ENCODE results near the gene RXRA. TPM values are rescaled to one million over a fixed set of nuclear protein-coding genes. Genes with fewer than 3 reads are reported as not detected.

RXRA gene
- total and polyA plus RNA-seq, 2 donors (not counting 3 experiments of a cell fraction or from before 2014, with no cell fraction given) = 15.4 to 37.4 TPM

DNA sequence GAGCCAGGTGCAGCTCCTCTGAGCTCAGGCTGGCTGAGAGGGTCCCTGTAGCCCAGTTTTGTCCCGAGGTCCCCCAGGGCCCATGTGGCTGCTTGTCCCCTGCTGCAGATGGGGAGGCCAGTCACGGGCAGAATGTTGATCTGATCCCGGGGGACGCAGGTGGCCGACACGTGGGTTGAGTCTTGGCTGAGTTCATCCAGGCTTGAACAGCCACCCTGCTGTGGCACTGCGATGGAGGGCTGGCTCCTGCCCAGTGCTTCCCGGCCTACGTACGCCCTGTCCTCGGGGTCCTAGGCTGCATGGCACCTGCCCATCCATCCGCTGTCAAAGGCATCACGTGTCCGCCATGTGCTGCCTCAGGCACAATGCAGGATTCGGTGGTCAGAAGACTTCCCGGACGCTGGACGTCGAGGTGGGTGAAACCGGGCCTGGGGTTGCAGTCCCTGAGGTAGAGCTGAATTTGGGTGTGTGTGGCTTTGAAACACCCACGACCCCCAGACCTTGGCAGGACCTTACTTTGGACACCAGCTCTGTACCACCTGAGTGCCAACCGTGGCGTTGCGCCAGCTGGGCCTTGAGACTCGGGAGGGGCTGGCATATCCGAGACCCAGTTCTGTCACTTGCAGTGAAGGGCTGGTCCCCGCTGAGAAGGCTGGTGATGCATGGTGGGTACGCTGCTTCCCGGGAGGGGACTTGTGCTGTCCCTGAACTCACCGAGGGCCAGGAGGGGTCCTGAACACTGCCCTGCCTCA lies 22.3 kb downstream of the RXRA start:
- no peak overlapping the region for H3K4me2 ChIP-seq (ENCODE audit: insufficient read depth, low read length)
- ChIA-PET CTCF (no interaction called here), POLR2A (no interaction called here)
- no peaks in the 10 kb centered on the region for H3K9me1 ChIP-seq (replicated peaks; ENCODE audit: control insufficient read depth, extremely low read depth, insufficient read depth, low read length)
- H3K27ac ChIP-seq (ENCODE audit: insufficient read depth, low read depth, low read length) = no peak overlapping the region
- no peak overlapping the region for H3K4me3 ChIP-seq (replicated peaks in 1 of 3; ENCODE audit: insufficient read depth in 1 of 3, low read depth in 1 of 3, low read length in 3 of 3)
- H3K27me3 ChIP-seq (ENCODE audit: control insufficient read depth in 2 of 2, insufficient read depth in 2 of 2, low read length in 2 of 2) = no peaks in the 10 kb centered on the region
- DNase-seq (ENCODE audit: low read depth, low spot score) (no peak), FAIRE-seq (no peak)
- H3K9ac ChIP-seq (replicated peaks; ENCODE audit: extremely low read depth, insufficient read depth, low read length) = no peak overlapping the region
- H3K9me3 ChIP-seq (replicated peaks; ENCODE audit: control insufficient read depth, insufficient read depth, low read length) = no peaks in the 10 kb centered on the region
- H4K20me1 ChIP-seq (replicated peaks; ENCODE audit: control insufficient read depth, extremely low read depth, insufficient read depth, low read length) = no peaks in the 10 kb centered on the region
- H2AFZ ChIP-seq (ENCODE audit: low read depth, low read length) = no peak overlapping the region
- dilution Hi-C loops (cut with MboI; ENCODE audit: extremely low pct_ligation_motif_present, low sequenced_read_pairs) = no loop called here
- H3K36me3 ChIP-seq (ENCODE audit: control insufficient read depth in 2 of 2, extremely low read depth in 1 of 2, insufficient read depth in 2 of 2, low read length in 2 of 2) = no peaks in the 10 kb centered on the region
- BruUV-seq (replicated peaks) = no TSS peak
- intact Hi-C loops (cut with micrococcal nuclease) = no loop called here
- peaks cover 5% of the 10 kb centered on the region for H3K4me1 ChIP-seq (ENCODE audit: control insufficient read depth, extremely low read depth, insufficient read depth, low read length)
- TF ChIP-seq EZH2 (IDR thresholded peaks at IDR 0.05; ENCODE audit: borderline replicate concordance, low read depth, low read length, severe bottlenecking) (no peak), POLR2A (IDR thresholded peaks at IDR 0.05; ENCODE audit: low read depth, low read length) (no peak), FOS (IDR thresholded peaks at IDR 0.05; ENCODE audit: borderline replicate concordance, insufficient read depth, low read length) (no peak), GATA2 (IDR thresholded peaks at IDR 0.05; ENCODE audit: insufficient read depth, insufficient read length, low read depth, low read length) (no peak), JUN (IDR thresholded peaks at IDR 0.05; ENCODE audit: borderline replicate concordance, insufficient read depth, insufficient read length, low read depth) (no peak), MYC (IDR thresholded peaks at IDR 0.05; ENCODE audit: low read depth, low read length) (no peak), POLR2AphosphoS5 (IDR thresholded peaks at IDR 0.05; ENCODE audit: insufficient read depth, low read depth, low read length) (no peak)
- TF ChIP-seq, protein P1, sequence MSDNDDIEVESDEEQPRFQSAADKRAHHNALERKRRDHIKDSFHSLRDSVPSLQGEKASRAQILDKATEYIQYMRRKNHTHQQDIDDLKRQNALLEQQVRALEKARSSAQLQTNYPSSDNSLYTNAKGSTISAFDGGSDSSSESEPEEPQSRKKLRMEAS (IDR thresholded peaks at IDR 0.05; ENCODE audit: insufficient read depth, insufficient read length) = no peak
- TF ChIP-seq, protein P2, sequence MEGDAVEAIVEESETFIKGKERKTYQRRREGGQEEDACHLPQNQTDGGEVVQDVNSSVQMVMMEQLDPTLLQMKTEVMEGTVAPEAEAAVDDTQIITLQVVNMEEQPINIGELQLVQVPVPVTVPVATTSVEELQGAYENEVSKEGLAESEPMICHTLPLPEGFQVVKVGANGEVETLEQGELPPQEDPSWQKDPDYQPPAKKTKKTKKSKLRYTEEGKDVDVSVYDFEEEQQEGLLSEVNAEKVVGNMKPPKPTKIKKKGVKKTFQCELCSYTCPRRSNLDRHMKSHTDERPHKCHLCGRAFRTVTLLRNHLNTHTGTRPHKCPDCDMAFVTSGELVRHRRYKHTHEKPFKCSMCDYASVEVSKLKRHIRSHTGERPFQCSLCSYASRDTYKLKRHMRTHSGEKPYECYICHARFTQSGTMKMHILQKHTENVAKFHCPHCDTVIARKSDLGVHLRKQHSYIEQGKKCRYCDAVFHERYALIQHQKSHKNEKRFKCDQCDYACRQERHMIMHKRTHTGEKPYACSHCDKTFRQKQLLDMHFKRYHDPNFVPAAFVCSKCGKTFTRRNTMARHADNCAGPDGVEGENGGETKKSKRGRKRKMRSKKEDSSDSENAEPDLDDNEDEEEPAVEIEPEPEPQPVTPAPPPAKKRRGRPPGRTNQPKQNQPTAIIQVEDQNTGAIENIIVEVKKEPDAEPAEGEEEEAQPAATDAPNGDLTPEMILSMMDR (IDR thresholded peaks at IDR 0.05; ENCODE audit: extremely low read depth in 1 of 2, insufficient read depth in 1 of 2, low read depth in 1 of 2, low read length in 2 of 2) = no peak
- H3K79me2 ChIP-seq (ENCODE audit: control insufficient read depth, insufficient read depth, low read length) = peaks cover 46% of the 10 kb centered on the region

Measured in endothelial cell of umbilical vein (primary cell).